Stimulated activated CD8-positive, alpha-beta memory T cell treated with anti-CD3 and anti-CD28 coated beads, Interleukin-12 subunit alpha, Interleukin-12 subunit beta, amount 100 ng/mL, for 4 hours (primary cell): ENCODE measurements around the gene ATCAY.
"Not testable (repeated sequence)": the region's sequence is repeated elsewhere in the genome, so short reads cannot be mapped to it uniquely, and the experiment has no call there.

Experiments used
- DNase-seq: peaks from one replicate; pipeline ENCODE4 v3.0.0-alpha.2; 2020; ENCODE audit warnings: low read depth

The ATCAY gene

DNA sequence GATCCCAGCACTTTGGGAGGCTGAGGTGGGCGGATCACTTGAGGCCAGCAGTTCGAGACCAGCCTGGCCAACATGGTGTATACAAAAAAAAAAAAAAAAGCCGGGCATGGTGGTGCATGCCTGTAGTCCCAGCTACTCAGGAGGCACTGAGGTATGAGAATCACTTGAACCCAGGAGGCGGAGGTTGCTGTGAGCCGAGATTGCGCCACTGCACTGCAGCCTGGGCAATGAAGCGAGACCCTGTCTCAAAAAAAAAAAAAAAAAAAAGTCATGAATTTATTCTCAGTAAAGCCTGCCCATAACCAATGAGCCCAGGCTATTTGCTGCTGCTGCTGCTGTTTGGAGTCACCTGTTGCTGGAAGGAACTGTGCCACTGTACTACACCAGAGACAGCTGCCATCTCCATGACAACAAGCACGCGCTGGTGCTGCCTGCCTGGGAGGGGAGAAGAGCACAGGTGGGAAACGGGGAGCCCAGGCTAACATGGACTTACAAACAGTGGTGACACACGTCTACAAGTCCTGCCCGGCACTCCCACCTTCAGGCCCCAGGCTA, 23.0 kb upstream of the ATCAY start:
- DNase-seq: no peak

- no peak for DNase-seq
Observed at GRCh38 chr19:3860499-3860898, 20.0 kb upstream of the ATCAY start.

GRCh38 chr19:3862826-3863500, 17.5 kb upstream of the ATCAY start:
- no peak for DNase-seq

DNA sequence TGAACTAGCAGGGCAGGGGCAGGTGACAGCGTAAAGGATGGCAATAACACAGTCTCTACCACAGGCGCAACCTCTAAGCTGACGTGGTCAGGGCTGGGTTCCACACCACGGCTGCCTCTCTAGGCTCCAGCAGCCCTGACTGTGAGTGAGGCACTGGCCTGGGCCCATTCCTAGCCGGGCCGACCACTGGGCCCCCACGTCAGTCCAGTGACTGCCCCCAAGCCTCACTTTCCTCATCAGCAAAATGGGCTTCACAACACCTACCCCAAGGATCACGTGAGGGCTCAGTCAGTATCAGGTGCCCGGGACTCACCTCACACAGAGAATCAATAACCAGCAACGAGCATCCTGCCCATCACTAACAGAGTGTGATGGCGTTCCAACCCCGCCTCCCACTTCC, 16.8 kb upstream of the ATCAY start:
- no peak for DNase-seq

- DNase-seq: no peak
Observed at GRCh38 chr19:3866910-3867638, 13.4 kb upstream of the ATCAY start.

GRCh38 chr19:3867971-3868769, 12.3 kb upstream of the ATCAY start:
- DNase-seq: no peak

GRCh38 chr19:3868770-3869456, 11.6 kb upstream of the ATCAY start, which contains the start of gene ZFR2:
TSS of gene ZFR2 (minus strand) at chr19:3869038. CDS start at chr19:3869017, 21 bp downstream.
- DNase-seq: no peak

DNA sequence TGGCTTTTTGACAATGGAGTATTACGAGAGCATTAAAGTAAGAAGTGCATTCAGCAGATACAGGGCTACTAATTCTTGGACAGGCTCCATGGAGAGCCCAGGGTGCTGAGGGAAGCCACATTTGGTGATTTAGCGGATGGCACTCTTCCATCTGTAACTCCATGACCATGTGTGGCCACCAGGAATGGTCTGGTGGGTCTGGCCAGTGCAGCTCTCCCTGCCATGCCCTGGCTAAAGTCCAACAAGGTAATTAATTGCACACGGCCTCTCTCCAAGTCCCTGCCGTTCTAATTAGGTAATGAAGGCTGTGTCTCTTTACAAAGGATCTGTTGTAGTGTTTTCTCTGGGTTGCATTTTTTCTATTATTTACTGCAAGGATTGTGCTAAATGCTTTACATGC, 7.3 kb upstream of the ATCAY start:
- no peak for DNase-seq

DNA sequence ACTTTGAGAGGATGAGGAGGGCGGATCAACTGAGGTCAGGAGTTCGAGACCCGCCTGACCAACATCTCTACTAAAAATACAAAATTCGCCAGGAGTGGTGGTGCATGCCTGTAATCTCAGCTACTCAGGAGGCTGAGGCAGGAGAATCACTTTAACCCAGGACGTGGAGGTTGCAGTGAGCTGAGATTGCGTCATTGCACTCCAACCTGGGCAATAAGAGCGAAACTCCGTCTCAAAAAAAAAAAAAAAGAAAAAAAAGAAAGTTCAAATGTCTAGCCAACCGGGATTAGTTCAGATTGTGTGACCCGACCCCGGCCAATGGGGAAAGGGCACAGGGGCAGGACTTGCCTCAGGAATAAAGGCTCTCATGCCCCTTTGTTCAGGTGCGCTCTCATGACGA, 5.8 kb upstream of the ATCAY start:
- DNase-seq: not testable (repeated sequence)

DNA sequence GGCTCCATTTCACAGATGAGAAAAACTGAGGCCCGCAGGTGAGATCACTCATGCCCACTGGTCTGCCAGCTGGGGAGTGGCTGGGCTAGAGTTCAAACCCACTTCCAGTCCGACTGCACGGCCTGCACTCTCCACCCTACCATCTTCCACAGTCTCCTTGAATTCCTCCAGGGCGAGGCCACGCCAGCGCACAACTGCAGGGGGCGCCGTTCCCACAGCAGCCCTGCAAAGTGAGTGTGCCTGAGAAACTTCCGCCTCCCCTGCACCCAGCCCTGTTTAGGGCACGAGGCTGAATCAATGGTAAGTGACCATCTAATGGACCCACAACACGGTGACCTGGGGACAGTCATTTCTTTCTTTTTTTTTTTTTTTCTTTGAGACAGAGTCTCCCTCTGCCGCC, 829 bp upstream of the ATCAY start:
- DNase-seq: no peak

DNA sequence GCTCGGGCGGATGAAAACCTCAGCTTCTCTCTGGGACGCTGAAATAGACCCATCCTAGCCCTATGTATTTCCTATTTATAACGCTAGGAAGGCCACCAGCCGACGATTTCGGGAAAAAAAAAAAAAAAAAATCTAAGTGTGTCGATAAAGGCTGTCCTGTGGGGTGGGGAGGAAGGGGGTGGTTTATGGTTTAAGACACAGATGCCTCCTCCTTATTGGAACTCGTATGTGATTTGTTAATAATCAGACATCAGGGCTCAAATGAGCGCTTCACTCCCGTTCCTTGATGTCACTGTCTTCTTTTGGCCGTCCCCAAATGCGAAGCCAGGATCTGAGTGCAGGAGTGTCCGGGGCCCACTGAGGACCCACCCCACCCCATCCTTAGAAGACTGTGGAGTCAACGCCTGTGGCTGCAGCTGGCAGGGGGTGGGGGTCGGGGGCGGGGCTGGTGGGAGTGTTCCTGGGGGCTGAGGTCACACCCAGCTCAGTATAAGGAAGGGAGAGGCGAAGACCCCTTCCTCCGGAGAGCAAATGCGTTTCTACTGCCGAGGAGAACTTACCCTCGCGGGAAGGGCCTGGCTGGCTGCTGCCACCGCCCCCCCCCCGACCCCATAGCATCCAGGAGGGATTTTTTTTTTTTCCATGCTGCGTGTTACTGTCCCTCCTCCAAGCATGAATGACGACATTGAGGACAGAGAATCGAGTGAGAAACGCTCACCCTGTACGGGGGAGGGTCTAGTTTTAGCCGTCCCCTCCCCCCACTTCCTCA, 971 bp downstream of the ATCAY start:
- DNase-seq: no peak

DNA sequence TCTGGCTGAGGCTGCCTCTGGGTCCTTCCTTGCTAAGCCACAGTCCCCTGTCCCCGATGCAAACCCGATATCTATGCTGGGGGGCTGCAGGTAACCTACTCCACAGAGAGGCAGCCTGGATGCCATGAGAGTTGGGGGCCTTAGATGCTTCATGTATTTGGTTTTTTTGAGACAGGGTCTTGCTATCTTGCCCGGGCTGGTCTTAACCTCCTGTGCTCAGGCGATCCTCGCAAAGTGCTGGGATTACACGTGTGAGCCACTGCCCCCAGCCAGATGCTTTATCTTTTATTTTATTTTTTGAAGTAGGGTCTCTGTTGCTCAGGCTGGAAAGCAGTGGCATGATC, 1.5 kb downstream of the ATCAY start:
- no peak for DNase-seq

- DNase-seq: no peak
Observed at GRCh38 chr19:3890591-3890990, 10.1 kb downstream of the ATCAY start.

GRCh38 chr19:3893509-3894179, 13.2 kb downstream of the ATCAY start:
- DNase-seq: no peak

- DNase-seq: not testable (repeated sequence)
Observed at GRCh38 chr19:3894959-3895358, 14.5 kb downstream of the ATCAY start.

GRCh38 chr19:3895788-3896187, 15.3 kb downstream of the ATCAY start:
- DNase-seq: no peak

- no peak for DNase-seq
Observed at GRCh38 chr19:3897936-3898335, 17.5 kb downstream of the ATCAY start.

DNA sequence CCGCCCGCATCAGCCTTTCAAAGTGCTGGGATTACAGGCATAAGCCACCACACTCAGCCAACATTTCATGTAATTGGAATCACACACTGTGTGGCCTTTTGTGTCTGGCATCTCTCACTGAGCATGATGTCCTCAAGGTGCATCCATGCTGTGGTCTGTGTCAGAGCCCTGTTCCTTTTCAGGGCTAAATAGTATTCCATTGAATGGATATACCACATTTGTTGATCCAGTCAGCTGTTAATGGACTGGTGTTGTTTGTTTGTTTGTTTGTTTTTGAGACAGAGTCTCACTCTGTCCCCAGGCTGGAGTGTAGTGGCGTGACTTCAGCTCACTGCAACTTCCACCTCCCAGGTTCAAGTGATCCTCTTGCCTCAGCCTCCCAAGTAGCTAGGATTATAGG, 17.9 kb downstream of the ATCAY start:
- no peak for DNase-seq

- no peak for DNase-seq
Observed at GRCh38 chr19:3899531-3900294, 19.2 kb downstream of the ATCAY start.
